Endothelial cell of umbilical vein (primary cell): ENCODE measurements around the gene H19. TPM values are rescaled to one million over a fixed set of nuclear protein-coding genes. Genes with fewer than 3 reads are reported as not detected.

ENCODE experiments used
- BruUV-seq: library from RNA; stranded (reverse); fragments of 400-500 nt; replicated peaks from 2 replicates; lab custom pipeline; 2021; lab: Mats Ljungman, UMichigan
- CTCF ChIA-PET: fragments of 300-600, 350-600 bp; sonication (Branson Sonifier 250); formaldehyde crosslinking; loops from one replicate; lab custom pipeline; 2021; ENCODE audit warnings: antibody characterized with exemption, inconsistent platforms; lab: Charles Lee
- POLR2A ChIA-PET: fragments of 300-600, 350-600 bp; sonication (Branson Sonifier 250); formaldehyde crosslinking; loops from one replicate; lab custom pipeline; 2021; ENCODE audit warnings: antibody characterized with exemption, inconsistent platforms; lab: Charles Lee
- DNase-seq: peaks from one replicate; pipeline ENCODE4 v3.0.0-alpha.2; 2011; ENCODE audit warnings: low read depth, low spot score
- FAIRE-seq: peaks from 2 replicates; lab custom pipeline; 2011; peaks lifted over from hg19 to GRCh38; lab: Jason Lieb, UNC
- H2AFZ ChIP-seq: 2 replicates; pipeline ENCODE4 v1.6.0; 2012; ENCODE audit warnings: low read depth, low read length, control low read depth, inconsistent platforms
- H3K27ac ChIP-seq: 2 replicates; pipeline ENCODE4 v1.5.1; 2011; ENCODE audit warnings: low read depth, mild to moderate bottlenecking, control low read depth, low read length, moderate library complexity; ENCODE audit not compliant: insufficient read depth
- H3K27me3 ChIP-seq, 2 experiments: 2 replicates each; pipeline versions ENCODE4 v1.6.0 to v1.6.1; 2011; ENCODE audit warnings: low read length in 2 of 2, mixed read lengths in 1 of 2; ENCODE audit not compliant: control insufficient read depth in 2 of 2, insufficient read depth in 2 of 2
- H3K36me3 ChIP-seq, 2 experiments: 2 replicates in 1 of 2; 3 replicates in 1 of 2; pipeline ENCODE4 v1.5.1; 2011; ENCODE audit warnings: low read length in 2 of 2, mild to moderate bottlenecking in 1 of 2, moderate library complexity in 1 of 2; ENCODE audit not compliant: control insufficient read depth in 2 of 2, insufficient read depth in 2 of 2; ENCODE audit errors: extremely low read depth in 1 of 2
- H3K4me1 ChIP-seq: 3 replicates; pipeline ENCODE4 v1.5.1; 2011; ENCODE audit warnings: mild to moderate bottlenecking, low read length; ENCODE audit not compliant: control insufficient read depth, insufficient read depth; ENCODE audit errors: extremely low read depth
- H3K4me2 ChIP-seq: 2 replicates; pipeline ENCODE4 v1.6.1; 2011; ENCODE audit warnings: low read length, control low read depth, mixed read lengths; ENCODE audit not compliant: insufficient read depth
- H3K4me3 ChIP-seq, 3 experiments: fragments of 200-600 bp in 1 of 3; sonication (generic), shearing (Covaris generic) in 1 of 3; replicated peaks in 1 of 3; 2 replicates each; pipeline ENCODE4 v1.5.1; 2011 to 2016; ENCODE audit warnings: control low read depth in 3 of 3, low read length in 3 of 3, mild to moderate bottlenecking in 2 of 3, inconsistent platforms in 1 of 3, low read depth in 1 of 3, moderate library complexity in 1 of 3; ENCODE audit not compliant: insufficient read depth in 1 of 3
- H3K79me2 ChIP-seq: 2 replicates; pipeline ENCODE4 v1.6.0; 2012; ENCODE audit warnings: low read length, inconsistent platforms; ENCODE audit not compliant: control insufficient read depth, insufficient read depth
- H3K9ac ChIP-seq: replicated peaks from 2 replicates; pipeline ENCODE3; 2011; ENCODE audit warnings: low read length, control low read depth; ENCODE audit not compliant: insufficient read depth; ENCODE audit errors: extremely low read depth
- H3K9me1 ChIP-seq: replicated peaks from 3 replicates; pipeline ENCODE4 v1.6.0; 2011; ENCODE audit warnings: mild to moderate bottlenecking, low read length; ENCODE audit not compliant: control insufficient read depth, insufficient read depth; ENCODE audit errors: extremely low read depth
- H3K9me3 ChIP-seq: replicated peaks from 2 replicates; pipeline ENCODE4 v1.5.1; 2012; ENCODE audit warnings: low read length, inconsistent platforms; ENCODE audit not compliant: control insufficient read depth, insufficient read depth
- H4K20me1 ChIP-seq: replicated peaks from 2 replicates; pipeline ENCODE3; 2011; ENCODE audit warnings: mild to moderate bottlenecking, low read length; ENCODE audit not compliant: control insufficient read depth, insufficient read depth; ENCODE audit errors: extremely low read depth
- CTCF ChIP-seq, 2 donors: IDR thresholded peaks; 1 replicate in 1 of 2; 2 replicates in 1 of 2; pipeline ENCODE4 v1.5.1; 2011; ENCODE audit warnings: low read length in 2 of 2, mild to moderate bottlenecking in 2 of 2, moderate library complexity in 2 of 2, control low read depth in 1 of 2, inconsistent platforms in 1 of 2, low read depth in 1 of 2; ENCODE audit not compliant: insufficient read depth in 1 of 2; ENCODE audit errors: extremely low read depth in 1 of 2
- EZH2 ChIP-seq: IDR thresholded peaks from 2 replicates; pipeline ENCODE4 v1.6.1; 2012; ENCODE audit warnings: borderline replicate concordance, low read depth, mild to moderate bottlenecking, moderate library complexity, low read length, inconsistent platforms; ENCODE audit not compliant: severe bottlenecking
- FOS ChIP-seq: IDR thresholded peaks from 2 replicates; pipeline ENCODE4 v1.6.1; 2011; ENCODE audit warnings: mild to moderate bottlenecking, low read length, moderate library complexity, borderline replicate concordance; ENCODE audit not compliant: insufficient read depth
- GATA2 ChIP-seq: IDR thresholded peaks from 2 replicates; pipeline ENCODE4 v1.7.0; 2011; ENCODE audit warnings: low read depth, mild to moderate bottlenecking, moderate library complexity, mixed read lengths, low read length; ENCODE audit not compliant: insufficient read length, insufficient read depth
- JUN ChIP-seq: IDR thresholded peaks from 2 replicates; pipeline ENCODE4 v1.6.1; 2011; ENCODE audit warnings: borderline replicate concordance, low read depth; ENCODE audit not compliant: insufficient read length, insufficient read depth
- MAX ChIP-seq: IDR thresholded peaks from 2 replicates; pipeline ENCODE4 v1.6.1; 2011; ENCODE audit not compliant: insufficient read depth, insufficient read length
- MYC ChIP-seq: IDR thresholded peaks from one replicate; pipeline ENCODE4 v1.6.1; 2011; ENCODE audit warnings: mild to moderate bottlenecking, low read depth, low read length
- POLR2A ChIP-seq: IDR thresholded peaks from 2 replicates; pipeline ENCODE4 v1.6.1; 2012; ENCODE audit warnings: low read depth, mild to moderate bottlenecking, control low read depth, low read length
- POLR2AphosphoS5 ChIP-seq: IDR thresholded peaks from 2 replicates; pipeline ENCODE4 v1.6.1; 2012; ENCODE audit warnings: low read depth, mild to moderate bottlenecking, control low read depth, low read length, moderate library complexity; ENCODE audit not compliant: insufficient read depth
- dilution Hi-C: fragments of 300-500 bp; cut with MboI; formaldehyde crosslinking; loops from one replicate; pipeline ENCODE4 v1.15.0; 2019; ENCODE audit warnings: low sequenced_read_pairs; ENCODE audit not compliant: extremely low pct_ligation_motif_present
- intact Hi-C: fragments of 100-400 bp; cut with micrococcal nuclease; formaldehyde crosslinking; loops from one replicate; pipeline ENCODE4 v1.10.0; 2022
- polyA plus RNA-seq, 4 experiments: library from polyadenylated mRNA; depleted of rRNA in 3 of 4; stranded (reverse) in 3 of 4; unstranded in 1 of 4; fragments of >200 nt; gene quantifications; 2 replicates each; pipeline versions ENCODE4 v1.2.1 to v1.2.3, GENCODE V29; 2011 to 2012; ENCODE audit warnings: missing spikeins in 1 of 4
- total RNA-seq: library from RNA; stranded (reverse); gene quantifications from 2 replicates; pipeline ENCODE4 v1.2.3, GENCODE V29; 2021

Gene H19
- total and polyA plus RNA-seq, 2 donors (not counting 3 experiments of a cell fraction or from before 2014, with no cell fraction given) = 0.21 to 3.2 TPM

GRCh38 chr11:1948389-1948788 is 49.3 kb downstream of the H19 start:
- H3K9ac ChIP-seq = no peak overlapping the region
- no peak overlapping the region for H3K27ac ChIP-seq
- FAIRE-seq (no peak), DNase-seq (no peak)
- no peaks in the 10 kb centered on the region for H3K27me3 ChIP-seq
- no peak overlapping the region for H3K4me2 ChIP-seq
- no peak overlapping the region for H3K4me3 ChIP-seq
- TF ChIP-seq JUN (no peak), POLR2A (no peak), GATA2 (no peak), FOS (no peak)
- no TSS peak for BruUV-seq
- no peaks in the 10 kb centered on the region for H4K20me1 ChIP-seq
- H3K9me1 ChIP-seq = no peaks in the 10 kb centered on the region
- H3K36me3 ChIP-seq = no peaks in the 10 kb centered on the region
- dilution Hi-C loops = no loop called here
- intact Hi-C loops = no loop called here
- H3K9me3 ChIP-seq = no peaks in the 10 kb centered on the region
- ChIA-PET POLR2A (interaction anchor here (1.4 kb wide), 1 partner anchor 42 kb away, joined by 4 read pairs; no protein-coding TSS in a partner anchor), CTCF (interaction anchor here (0.8 to 8.4 kb wide), 14 partner anchors 14 to 296 kb away, joined by 3 to 102 read pairs (median 7); no protein-coding TSS in a partner anchor)
- no peaks in the 10 kb centered on the region for H3K79me2 ChIP-seq
- no peak overlapping the region for H2AFZ ChIP-seq
- H3K4me1 ChIP-seq = no peaks in the 10 kb centered on the region

DNA sequence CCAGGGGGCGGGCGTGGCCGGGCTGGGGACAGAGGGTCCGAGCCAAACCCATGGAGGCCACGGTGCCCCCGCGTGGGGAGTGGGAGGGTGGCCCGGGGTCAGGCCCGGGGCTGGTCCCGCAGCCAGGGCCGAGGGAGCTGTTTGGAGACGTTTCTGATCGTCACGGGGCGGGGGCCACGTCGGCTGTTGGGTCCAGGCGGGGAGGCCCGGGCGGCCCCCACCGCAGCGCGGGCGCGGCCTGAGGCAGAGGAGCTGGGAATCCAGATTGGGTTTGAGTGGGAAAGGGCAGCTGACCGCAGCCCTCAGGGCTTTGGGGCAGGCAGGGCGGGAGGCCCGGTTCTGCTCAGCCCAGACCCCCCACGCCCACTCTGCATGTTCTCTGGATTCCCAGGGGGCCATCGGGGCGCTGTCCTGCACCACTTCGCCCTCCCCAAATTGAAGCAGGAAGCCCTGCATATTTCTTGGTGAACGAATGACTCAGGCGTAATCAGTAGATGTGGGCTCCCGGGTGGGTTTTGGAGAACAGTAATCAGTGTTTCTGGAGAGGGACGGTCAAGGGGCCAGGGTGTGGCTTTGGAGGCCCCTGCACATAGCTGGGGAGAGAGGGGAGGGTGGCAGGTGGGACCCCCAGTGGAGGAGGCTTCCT is 49.9 kb downstream of the H19 start:
- H3K27ac ChIP-seq = no peak overlapping the region
- FAIRE-seq (no peak), DNase-seq (no peak)
- intact Hi-C loops = no loop called here
- TF ChIP-seq POLR2AphosphoS5 = no peak
- no peak for TF ChIP-seq FOS
- TF ChIP-seq JUN = no peak
- TF ChIP-seq POLR2A = no peak
- no peak for TF ChIP-seq MAX
- no peak for TF ChIP-seq EZH2
- TF ChIP-seq CTCF (IDR thresholded peaks at IDR 0.05; ENCODE audit: extremely low read depth in 1 of 2, insufficient read depth in 1 of 2, low read depth in 1 of 2, low read length in 2 of 2) = no peak
- no peak for TF ChIP-seq GATA2
- TF ChIP-seq MYC = no peak
- no TSS peak for BruUV-seq
- dilution Hi-C loops = no loop called here
- H3K9me3 ChIP-seq = no peaks in the 10 kb centered on the region
- no peak overlapping the region for H3K4me2 ChIP-seq
- no peaks in the 10 kb centered on the region for H3K27me3 ChIP-seq
- ChIA-PET CTCF (interaction anchor here (1.1 to 8.4 kb wide), 11 partner anchors 20 to 295 kb away, joined by 4 to 102 read pairs (median 7); no protein-coding TSS in a partner anchor), POLR2A (interaction anchor here (1.4 kb wide), 1 partner anchor 41 kb away, joined by 4 read pairs; no protein-coding TSS in a partner anchor)
- no peak overlapping the region for H2AFZ ChIP-seq
- no peaks in the 10 kb centered on the region for H3K4me1 ChIP-seq
- H3K9ac ChIP-seq = no peak overlapping the region
- H3K4me3 ChIP-seq = no peak overlapping the region
- no peaks in the 10 kb centered on the region for H3K36me3 ChIP-seq
- no peaks in the 10 kb centered on the region for H4K20me1 ChIP-seq
- no peaks in the 10 kb centered on the region for H3K9me1 ChIP-seq
- H3K79me2 ChIP-seq = no peaks in the 10 kb centered on the region
